Retinal pigment epithelial cell (primary cell): ENCODE data around the gene GFY.
A peak's percentile ranks its signal among the peaks of the same experiment; 100 is the strongest.
"Not testable (repeated sequence)": the region's sequence is repeated elsewhere in the genome, so short reads cannot be mapped to it uniquely, and the experiment has no call there.

Experiments used
- DNase-seq: peaks from one replicate; pipeline ENCODE4 v3.0.0-alpha.2; 2010; ENCODE audit warnings: low read depth
- H3K4me3 ChIP-seq: 2 replicates; pipeline ENCODE4 v1.5.1; 2011; ENCODE audit warnings: mild to moderate bottlenecking, low read length, control low read depth, moderate library complexity
- CTCF ChIP-seq: conservative IDR thresholded peaks from 2 replicates; pipeline ENCODE4 v1.5.1; 2011; ENCODE audit warnings: low read depth, low read length, control low read depth, inconsistent platforms

The GFY gene

GRCh38 chr19:49453013-49453756 is 28.0 kb downstream of the GFY start, which contains the start of gene ALDH16A1:
Gene ALDH16A1 (plus strand): TSS chr19:49453225. CDS start chr19:49453332, 107 bp downstream.
- DNase-seq: peak; percentile 88
- no peak for TF ChIP-seq CTCF
- H3K4me3 ChIP-seq: peak within 1 kb of the TSS; percentile 81

- no peak for TF ChIP-seq CTCF
- no peak for DNase-seq
- H3K4me3 ChIP-seq: peak overlapping the region; percentile 81
Observed at GRCh38 chr19:49453757-49454240, 28.6 kb downstream of the GFY start.

GRCh38 chr19:49455773-49456172 is 30.6 kb downstream of the GFY start:
- no peak overlapping the region for H3K4me3 ChIP-seq
- no peak for TF ChIP-seq CTCF
- no peak for DNase-seq

GRCh38 chr19:49456326-49456725 is 31.1 kb downstream of the GFY start:
- no peak for TF ChIP-seq CTCF
- H3K4me3 ChIP-seq: no peak overlapping the region
- no peak for DNase-seq

GRCh38 chr19:49458567-49458903 is 33.3 kb downstream of the GFY start:
- no peak for DNase-seq
- no peak overlapping the region for H3K4me3 ChIP-seq
- TF ChIP-seq CTCF: no peak

GRCh38 chr19:49459388-49459787 is 34.2 kb downstream of the GFY start:
- no peak overlapping the region for H3K4me3 ChIP-seq
- TF ChIP-seq CTCF: no peak
- no peak for DNase-seq

- H3K4me3 ChIP-seq, DNase-seq: not testable (repeated sequence)
Observed at GRCh38 chr19:49461130-49461529, 35.9 kb downstream of the GFY start.
